HG03354 (cell line): ENCODE data around the gene ZNF770.

Experiments
- ATAC-seq: cut with Tn5 transposase; IDR thresholded peaks from one replicate; pipeline ENCODE4 v1.9.1; 2021; ENCODE audit warnings: mild to moderate bottlenecking; ENCODE audit not compliant: unreplicated experiment, poor library complexity, severe bottlenecking

The ZNF770 gene, protein sequence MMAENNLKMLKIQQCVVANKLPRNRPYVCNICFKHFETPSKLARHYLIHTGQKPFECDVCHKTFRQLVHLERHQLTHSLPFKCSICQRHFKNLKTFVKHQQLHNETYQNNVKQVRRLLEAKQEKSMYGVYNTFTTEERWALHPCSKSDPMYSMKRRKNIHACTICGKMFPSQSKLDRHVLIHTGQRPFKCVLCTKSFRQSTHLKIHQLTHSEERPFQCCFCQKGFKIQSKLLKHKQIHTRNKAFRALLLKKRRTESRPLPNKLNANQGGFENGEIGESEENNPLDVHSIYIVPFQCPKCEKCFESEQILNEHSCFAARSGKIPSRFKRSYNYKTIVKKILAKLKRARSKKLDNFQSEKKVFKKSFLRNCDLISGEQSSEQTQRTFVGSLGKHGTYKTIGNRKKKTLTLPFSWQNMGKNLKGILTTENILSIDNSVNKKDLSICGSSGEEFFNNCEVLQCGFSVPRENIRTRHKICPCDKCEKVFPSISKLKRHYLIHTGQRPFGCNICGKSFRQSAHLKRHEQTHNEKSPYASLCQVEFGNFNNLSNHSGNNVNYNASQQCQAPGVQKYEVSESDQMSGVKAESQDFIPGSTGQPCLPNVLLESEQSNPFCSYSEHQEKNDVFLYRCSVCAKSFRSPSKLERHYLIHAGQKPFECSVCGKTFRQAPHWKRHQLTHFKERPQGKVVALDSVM

DNA sequence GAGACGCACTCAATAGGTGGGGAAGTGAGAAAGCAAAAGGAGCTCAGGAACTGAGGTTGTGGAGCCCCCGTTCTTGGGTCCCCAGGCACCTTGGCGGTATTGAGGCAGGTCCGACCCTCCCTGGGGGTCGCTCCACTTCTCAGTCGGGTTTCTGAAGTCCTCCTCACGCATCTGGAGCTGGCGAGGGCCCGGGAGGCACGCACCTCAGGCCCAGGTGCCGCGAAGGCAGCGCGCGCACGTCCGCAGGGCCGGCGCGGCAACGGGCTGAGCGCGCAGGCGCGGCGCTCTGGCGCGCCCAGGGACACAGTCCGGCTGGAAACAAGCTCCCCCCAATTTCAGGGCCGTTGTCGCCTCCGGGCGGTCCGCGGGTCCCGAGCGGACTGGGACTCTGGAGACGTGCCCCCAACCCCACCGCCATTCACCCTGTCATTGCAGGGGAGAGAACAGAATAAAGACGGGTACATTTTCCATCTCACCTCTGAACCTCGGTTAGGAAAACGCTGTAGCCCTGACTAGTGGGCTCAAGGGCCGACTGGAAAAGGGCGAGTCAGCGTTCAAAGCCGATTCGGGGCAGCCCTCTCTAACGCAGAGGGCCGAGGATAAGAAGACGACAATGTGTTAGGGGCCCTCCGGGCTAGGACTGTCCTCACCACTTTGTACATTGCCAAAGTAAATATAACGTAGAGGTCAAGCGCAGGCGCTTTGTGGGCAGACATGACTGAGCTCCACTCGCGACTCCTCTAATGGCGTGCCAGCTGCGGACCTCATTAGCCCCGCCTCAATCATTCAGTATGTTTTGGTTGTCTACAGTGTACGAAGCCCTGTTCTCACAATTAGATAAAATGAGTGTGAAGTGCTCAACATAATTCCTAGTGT lies at the start of gene ZNF770:
Gene ZNF770, minus strand, starts transcription at position 261 of the 876 bp plus-strand sequence. CDS start 4,853 bp downstream, outside the sequence.
- peak; percentile 83 for ATAC-seq

DNA sequence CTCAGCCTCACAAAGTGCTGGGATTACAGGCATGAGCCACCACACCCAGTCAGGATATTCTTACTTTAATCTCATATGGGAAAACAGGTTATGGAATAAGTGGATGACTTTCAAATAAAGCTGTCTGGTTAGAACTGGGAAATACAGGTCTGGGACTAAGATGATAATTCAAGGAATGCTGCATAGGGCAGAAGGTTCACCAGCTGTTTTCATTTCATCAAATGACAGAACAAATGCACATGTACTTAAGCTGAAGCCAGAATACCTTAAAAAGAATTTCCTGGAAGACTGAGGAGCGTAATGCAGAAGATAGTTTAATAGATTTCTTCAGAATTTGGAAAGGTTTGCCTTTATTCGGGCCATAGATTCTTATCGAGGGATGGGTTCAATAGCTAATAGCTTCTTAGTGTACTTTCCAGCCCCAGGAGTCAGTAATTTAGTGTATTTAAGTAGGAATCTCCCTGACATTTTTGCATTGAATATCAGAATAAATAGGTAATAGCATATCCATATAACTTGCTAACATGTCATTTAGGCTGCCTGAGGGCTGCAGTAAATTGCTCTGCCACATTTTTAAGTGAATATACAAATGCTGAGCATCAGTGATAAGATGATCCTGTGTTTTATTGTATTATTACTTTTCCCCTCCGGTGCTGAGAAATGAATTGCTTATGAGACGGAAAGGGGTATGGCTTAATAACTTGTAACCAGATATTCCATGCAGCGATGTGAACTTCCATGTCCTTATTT lies 40.3 kb upstream of the ZNF770 start:
- no peak for ATAC-seq

DNA sequence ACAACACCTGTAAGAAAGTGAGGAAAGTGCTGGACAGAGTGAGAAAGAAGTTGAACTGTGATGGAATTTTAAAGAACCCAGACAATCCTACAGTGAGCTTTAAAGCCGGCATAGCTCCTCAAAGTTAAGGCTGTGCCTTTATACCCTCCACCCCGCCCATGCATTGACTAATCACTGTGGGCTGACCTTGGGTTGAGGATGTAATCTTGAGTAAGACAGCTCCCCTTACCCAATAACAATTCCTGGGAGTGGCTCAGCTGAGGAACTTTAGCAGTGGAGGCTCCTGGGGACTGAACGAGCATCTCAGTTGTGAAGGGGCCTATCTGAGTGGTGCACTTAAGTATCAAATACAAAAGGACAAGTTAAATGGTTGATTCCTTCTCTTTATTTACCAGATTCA lies 35.7 kb upstream of the ZNF770 start:
- no peak for ATAC-seq

DNA sequence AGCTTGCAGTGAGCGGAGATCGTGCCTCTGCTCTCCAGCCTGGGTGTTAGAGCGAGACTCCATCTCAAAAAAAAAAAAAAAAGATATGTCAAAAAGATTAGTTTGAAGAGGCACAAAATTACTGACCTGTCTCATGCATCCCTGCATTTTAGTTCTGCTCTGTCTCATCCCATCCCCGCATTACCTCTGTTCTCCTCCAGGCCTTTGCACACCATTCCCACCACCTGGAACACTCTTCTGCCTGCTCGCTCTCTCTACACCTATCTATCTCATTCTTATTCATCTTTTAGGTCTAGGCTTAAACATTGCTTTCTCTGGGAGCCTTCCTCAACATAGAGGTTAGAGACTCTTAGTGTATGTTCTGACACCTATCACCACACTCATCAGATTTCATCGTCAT lies 32.9 kb upstream of the ZNF770 start:
- ATAC-seq: no peak

DNA sequence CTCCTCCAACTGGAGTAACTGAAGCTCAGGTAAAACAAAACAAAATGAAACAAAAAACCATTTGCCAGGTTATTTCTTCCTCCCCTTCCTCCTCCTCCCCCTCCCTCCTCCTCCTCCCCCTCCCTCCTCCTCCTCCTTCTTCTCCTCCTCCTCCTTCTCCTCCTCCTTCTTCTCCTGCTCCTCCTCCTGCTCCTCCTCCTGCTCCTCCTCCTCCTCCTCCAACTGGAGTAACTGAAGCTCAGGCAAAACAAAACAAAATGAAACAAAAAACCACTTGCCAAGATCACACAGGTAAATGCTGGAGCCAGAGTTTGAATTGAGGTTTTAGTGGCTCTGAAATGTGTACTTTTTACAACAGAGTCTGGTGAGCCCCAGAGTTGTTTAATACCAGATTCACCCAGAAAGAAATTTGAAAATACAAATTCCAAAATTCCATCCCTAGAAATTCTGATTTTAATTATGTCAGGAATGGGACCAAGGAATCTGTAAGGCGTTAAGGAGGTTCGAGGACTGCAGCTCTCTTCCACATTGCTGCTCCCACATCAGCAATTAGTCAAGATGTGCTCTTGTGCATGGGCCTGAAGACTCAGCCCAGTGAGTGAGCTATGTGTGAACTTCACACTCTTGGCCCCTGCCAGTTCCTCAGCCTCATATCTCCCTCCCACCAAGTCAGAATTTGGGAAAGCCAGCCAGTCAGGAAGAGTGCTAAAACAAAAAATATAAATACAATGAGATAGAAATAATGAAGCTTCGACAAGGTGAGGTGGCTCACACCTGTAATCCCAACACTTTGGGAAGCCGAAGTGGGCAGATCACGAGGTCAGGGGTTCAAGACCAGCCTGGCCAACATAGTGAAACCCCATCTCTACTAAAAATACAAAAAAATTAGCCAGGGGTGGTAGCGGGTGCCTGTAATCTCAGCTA lies 31.6 kb upstream of the ZNF770 start:
- no peak for ATAC-seq

DNA sequence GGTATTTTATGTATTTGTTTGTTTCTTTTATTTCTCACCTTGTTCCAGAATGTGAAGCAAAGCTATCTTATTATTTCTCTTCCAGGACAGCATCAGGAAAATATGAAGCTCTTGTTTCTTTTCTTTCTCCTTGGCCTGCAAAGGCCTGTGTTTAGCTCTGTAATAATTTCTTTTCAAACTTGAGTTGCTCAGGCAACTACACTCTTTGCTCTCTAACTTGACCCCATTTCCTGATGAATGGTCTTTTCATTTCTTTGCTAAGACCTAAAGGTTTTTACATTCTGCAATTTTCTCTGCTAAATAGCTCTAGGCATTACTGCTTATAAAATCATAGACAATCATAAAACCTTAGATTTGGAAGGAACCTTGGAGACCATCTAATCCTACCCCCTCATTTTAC lies 26.2 kb upstream of the ZNF770 start:
- no peak for ATAC-seq

DNA sequence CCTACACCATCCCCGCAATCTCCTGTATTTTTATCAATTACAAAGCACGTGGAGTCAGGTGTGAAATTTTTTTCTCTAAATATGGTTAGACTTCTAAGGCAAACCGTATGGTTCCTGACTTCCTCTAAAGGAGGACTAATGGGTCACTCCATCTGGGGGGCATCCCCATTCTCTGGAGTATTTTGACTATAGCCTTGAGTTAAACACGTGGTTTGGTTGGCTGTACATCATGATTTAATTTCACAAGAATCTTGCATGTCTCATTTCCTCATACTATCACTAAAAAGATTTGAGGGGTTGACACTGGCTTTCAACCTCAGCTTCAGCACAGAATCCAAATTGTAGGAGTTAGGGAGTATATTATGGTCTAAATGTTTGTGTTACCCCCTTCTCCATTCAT lies 25.3 kb upstream of the ZNF770 start:
- ATAC-seq: no peak

DNA sequence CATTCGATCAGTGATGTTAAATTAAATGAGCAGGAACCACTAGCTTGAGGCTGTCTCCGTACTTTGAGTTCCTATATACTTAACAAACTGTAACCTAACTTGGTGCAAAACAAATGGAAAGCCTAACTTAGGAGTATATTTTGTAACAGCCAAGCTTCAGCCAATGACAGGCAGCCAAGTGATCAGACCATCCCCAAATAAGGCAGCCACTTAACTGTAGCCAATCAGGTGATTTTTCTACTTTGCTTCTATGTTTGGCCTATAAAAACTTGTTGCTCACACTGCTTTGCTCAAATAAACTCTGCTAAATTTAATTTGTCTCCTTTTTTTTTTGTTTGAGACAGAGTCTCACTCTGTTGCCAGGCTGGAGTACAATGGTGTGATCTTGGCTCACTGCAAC lies 19.3 kb upstream of the ZNF770 start:
- no peak for ATAC-seq

DNA sequence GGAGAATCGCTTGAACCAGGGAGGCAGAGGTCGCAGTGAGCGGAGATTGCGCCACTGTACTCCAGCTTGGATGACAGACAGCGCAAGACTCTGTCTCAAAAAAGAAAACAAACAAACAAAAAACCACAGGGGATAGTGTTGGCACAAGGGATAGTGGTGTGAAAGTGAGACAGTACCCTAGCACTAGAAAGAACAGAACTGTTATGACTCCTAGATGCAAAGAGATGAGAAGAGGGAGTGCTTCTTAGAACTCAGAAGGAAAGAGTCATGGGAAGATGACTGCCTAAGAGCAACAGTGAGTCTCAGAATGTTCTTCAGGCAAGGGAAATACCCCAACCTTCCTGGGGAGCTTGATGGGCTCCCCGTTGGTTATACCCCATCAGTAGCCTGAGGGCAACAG lies 17.8 kb upstream of the ZNF770 start:
- ATAC-seq: no peak

DNA sequence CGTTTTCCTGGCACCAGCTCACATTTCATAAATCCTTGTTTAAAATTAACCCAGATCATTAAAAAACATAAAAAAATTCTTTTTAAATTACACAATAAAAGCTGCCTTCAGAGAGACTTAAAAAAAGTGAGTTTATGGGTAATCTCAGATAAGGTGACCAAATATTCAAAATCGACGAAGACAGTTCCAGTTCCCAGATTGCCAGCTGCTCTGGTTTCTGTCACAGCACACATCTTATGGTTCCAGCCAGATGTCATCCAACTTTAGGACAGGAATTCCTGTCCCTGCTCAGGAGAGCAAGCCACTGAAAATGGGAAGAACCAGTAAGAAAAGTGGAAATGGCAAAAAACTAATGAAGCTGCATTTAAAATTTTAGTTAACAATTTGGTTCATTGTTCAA lies 15.8 kb upstream of the ZNF770 start:
- ATAC-seq: no peak

DNA sequence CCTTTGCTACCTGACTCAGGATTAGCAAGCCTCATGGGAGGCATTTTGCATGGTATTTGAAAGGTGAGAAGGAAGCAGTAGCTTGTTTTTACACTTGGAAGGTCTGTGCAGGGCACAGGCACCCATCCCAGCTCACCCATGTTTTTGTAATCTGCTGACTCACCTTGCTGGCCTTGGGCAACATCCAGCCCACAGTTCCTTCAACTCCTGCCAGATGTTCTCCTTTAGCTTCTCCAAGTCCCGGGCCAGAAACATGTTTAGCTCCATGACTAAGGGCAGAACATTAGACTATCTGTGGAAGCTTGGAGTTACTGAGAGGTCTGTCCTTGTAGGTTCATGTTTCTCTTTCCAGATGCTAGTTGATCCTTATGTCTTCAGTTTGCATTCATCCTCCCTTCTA lies 12.4 kb upstream of the ZNF770 start:
- ATAC-seq: no peak

DNA sequence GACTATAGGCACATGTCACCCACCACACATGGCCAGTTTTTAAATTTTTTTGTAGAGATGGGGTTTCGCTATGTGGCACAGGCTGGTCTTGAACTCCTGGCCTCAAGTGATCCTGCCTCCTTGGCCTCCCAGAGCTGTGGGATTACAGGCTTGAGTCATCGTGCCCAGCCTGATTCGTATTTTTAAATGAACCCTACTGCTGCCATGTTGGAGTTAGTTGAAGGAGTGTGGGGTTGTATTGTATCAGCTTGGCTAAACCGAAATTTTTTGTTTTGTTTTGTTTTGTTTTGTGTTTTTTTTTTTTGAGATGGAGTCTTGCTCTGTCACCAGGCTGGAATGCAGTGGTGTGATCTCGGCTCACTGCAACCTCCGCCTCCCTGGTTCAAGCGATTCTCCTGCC lies 11.8 kb upstream of the ZNF770 start:
- no peak for ATAC-seq

DNA sequence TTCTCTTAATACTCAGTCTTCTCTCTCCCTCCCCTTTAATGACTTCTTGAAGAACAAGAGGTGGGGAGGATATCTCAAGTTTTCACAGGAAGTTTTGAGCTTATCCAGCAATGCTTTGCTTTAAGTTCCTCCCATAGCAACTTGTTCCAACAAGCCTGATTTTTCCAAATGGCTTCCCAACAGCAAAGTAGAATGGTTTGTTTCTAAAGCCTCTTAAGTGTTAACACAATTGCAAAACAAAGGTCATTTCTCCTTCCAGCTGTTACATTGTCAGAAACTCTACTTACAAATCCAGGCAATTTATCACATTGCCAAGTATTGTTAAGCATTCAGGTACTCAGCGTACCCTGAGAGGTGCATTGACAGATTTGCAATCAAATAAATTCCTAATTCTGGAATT lies 6.8 kb upstream of the ZNF770 start:
- ATAC-seq: no peak

DNA sequence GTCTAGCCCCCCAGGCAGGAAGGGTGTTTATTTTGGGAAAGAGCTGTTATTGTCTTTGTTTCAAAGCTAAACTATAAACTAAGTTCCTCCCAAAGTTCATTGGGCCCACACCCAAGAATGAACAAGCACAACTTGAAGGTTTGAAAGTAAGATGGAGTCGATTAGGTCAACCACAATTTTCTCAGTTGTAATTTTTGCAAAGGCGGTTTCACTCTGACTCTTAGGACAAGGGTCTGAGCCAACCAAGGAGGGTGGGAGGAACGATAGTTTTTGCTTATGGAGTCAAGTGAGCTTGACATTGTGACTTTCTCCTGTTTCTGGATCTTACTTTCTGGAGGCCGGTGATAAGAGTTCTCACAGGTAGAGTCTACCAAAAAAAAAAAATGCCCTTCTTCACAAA lies 5.8 kb upstream of the ZNF770 start:
- ATAC-seq: peak; percentile 96

DNA sequence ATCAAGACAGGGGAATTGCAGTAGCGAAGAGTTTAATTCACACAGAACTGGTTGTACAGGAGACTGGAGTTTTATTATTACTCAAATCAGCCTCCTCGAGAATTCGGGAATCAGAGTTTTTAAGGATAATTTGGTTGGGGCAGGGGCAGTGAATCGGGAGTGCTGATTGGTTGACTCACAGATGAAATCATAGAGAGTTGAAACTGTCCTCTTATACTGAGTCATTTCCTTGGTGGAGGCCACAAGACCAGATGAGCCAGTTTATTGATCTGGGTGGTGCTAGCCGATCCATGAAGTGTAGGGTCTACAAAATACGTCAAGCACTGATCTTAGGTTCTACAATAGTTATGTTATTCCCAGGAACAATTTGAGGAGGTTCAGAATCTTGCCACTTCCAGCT lies 5.3 kb upstream of the ZNF770 start:
- ATAC-seq: peak; percentile 37

DNA sequence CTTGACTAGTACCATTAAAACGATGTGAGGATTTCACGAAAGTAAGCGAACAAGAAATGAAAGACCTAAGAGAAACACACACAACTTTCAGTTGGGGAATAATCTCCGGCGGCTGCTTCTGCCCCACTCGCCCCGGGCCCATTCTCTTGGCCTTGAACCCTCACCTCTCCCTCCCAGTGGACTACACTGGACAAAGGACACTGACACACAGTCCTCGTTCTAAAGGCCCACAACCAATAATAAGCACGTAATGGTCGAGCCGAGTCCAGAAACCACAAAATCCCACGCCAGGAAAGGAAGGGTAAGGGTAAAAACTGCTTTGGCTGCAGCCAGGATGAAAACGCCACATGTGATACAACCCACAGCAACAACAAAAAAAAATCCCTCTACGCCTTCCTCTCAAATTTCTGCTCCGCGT lies 469 bp downstream of the ZNF770 start:
- peak; percentile 3 for ATAC-seq

DNA sequence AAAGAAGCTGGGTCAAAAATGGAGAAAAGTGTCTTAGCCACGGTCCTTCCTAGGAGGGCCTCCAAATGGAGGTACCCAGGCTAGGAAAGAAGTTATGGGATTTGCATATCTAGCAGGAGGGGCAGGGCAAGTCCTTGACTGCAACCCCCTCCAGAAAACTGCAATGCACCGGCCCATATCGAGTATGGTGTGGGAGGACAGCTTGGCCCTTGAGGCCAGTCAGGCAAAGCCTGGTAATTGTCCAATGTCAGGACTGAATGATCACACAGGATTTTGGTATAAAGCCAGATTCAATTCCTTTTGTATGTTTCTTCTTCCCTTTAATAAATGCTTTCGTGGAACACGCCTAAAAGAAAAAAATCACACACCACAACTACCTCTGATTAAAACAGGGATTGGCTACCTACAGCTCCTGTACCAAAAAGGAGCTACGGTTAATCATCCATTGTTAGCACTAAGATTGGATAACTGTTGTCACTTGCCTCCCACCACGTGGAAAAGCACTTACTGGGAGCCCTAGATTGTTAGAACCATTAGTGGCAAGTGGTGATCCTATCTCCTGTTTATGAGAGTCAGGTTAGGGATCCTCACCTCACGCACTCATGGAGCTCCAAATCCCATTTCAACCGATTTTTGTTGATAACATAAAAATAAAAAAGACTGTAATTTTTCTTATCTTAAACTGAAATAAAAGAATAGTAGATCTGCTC lies 1.2 kb downstream of the ZNF770 start:
- ATAC-seq: no peak

DNA sequence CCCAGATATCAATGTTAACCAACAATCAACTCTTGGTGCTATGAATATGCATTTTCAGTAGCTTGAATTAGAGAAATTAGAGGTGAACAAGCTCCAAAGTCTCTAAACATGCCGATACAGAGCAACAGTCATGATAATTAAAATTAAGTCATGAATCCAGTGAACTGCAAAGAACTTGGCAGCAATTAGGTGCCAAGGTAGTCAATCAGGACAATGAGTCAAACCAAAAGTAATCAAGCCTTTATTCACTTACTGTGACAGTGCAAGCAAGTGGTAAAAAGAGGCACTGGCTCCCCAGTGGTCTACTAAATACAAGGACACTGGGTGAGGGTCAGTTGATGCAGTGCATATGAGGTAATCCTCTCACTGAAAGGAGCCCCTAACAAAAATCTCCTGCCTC lies 1.8 kb downstream of the ZNF770 start:
- no peak for ATAC-seq
